HEK293 (cell line): Measurements from ENCODE around the gene RIPK4.

Experiments
- CTCF ChIA-PET: fragments of 350-600 bp; formaldehyde crosslinking; extraction: SDS; loops from one replicate; lab custom pipeline; 2021; ENCODE audit warnings: antibody characterized with exemption; lab: Yijun Ruan, JAX
- POLR2A ChIA-PET: fragments of 300-600 bp; formaldehyde crosslinking; extraction: SDS; loops from one replicate; lab custom pipeline; 2020; ENCODE audit warnings: antibody characterized with exemption, inconsistent platforms; lab: Yijun Ruan, JAX
- H3K27ac ChIP-seq: fragments of 200-500 bp; sonication (Bioruptor generic); 2 replicates; pipeline ENCODE4 v1.5.1; 2014; ENCODE audit warnings: low read depth, low read length, control low read depth, inconsistent platforms; ENCODE audit errors: extremely low read depth
- H3K36me3 ChIP-seq, 2 experiments: fragments of 200-500 bp in 1 of 2; sonication (Bioruptor generic) in 1 of 2; 1 replicate in 1 of 2; 2 replicates in 1 of 2; pipeline ENCODE4 v1.5.1; 2014 to 2017; ENCODE audit warnings: inconsistent platforms in 2 of 2, low read length in 2 of 2; ENCODE audit not compliant: control insufficient read depth in 2 of 2, insufficient read depth in 1 of 2
- H3K4me1 ChIP-seq: fragments of 200-500 bp; sonication (Bioruptor generic); 2 replicates; pipeline ENCODE4 v1.5.1; 2014; ENCODE audit warnings: mild to moderate bottlenecking, low read length, inconsistent platforms; ENCODE audit not compliant: control insufficient read depth, insufficient read depth
- H3K4me3 ChIP-seq: 2 replicates; pipeline ENCODE4 v1.5.1; 2011; ENCODE audit warnings: low read depth, mild to moderate bottlenecking, control low read depth, low read length, moderate library complexity
- H3K9me3 ChIP-seq: fragments of 200-500 bp; sonication (Bioruptor generic); 2 replicates; pipeline ENCODE4 v1.5.1; 2014; ENCODE audit warnings: low read depth, low read length, inconsistent platforms; ENCODE audit not compliant: control insufficient read depth, insufficient read depth
- GLIS1 ChIP-seq: fragments of 450-650 bp; formaldehyde crosslinking; IDR thresholded peaks from 2 replicates; pipeline ENCODE4 v1.5.1; 2016; ENCODE audit warnings: missing biosample characterization, missing genetic modification characterization
- MYNN ChIP-seq: fragments of 450-650 bp; formaldehyde crosslinking; IDR thresholded peaks from 2 replicates; pipeline ENCODE4 v1.5.1; 2016; ENCODE audit warnings: missing biosample characterization, missing genetic modification characterization, borderline replicate concordance
- PRDM10 ChIP-seq: fragments of 450-650 bp; formaldehyde crosslinking; IDR thresholded peaks from 2 replicates; pipeline ENCODE4 v1.5.1; 2016; ENCODE audit warnings: missing biosample characterization, missing genetic modification characterization
- ZFP41 ChIP-seq: fragments of 450-650 bp; formaldehyde crosslinking; IDR thresholded peaks from 2 replicates; pipeline ENCODE4 v1.5.1; 2016; ENCODE audit warnings: missing biosample characterization, missing genetic modification characterization, borderline replicate concordance
- ZNF157 ChIP-seq: fragments of 450-650 bp; formaldehyde crosslinking; IDR thresholded peaks from 2 replicates; pipeline ENCODE4 v1.5.1; 2016; ENCODE audit warnings: missing biosample characterization, missing genetic modification characterization
- ZNF302 ChIP-seq: fragments of 450-650 bp; formaldehyde crosslinking; IDR thresholded peaks from 2 replicates; pipeline ENCODE4 v1.5.1; 2016; ENCODE audit warnings: missing biosample characterization, missing genetic modification characterization, low read depth
- ZNF335 ChIP-seq: fragments of 450-650 bp; formaldehyde crosslinking; conservative IDR thresholded peaks from 2 replicates; pipeline ENCODE4 v1.5.1; 2016; ENCODE audit warnings: missing biosample characterization, missing genetic modification characterization
- ZNF404 ChIP-seq: fragments of 450-650 bp; formaldehyde crosslinking; IDR thresholded peaks from 2 replicates; pipeline ENCODE4 v1.5.1; 2017; ENCODE audit warnings: missing biosample characterization, missing genetic modification characterization
- ZNF433 ChIP-seq: fragments of 450-650 bp; formaldehyde crosslinking; IDR thresholded peaks from 2 replicates; pipeline ENCODE4 v1.5.1; 2016; ENCODE audit warnings: missing biosample characterization, missing genetic modification characterization, low read depth
- ZNF449 ChIP-seq: fragments of 450-650 bp; formaldehyde crosslinking; IDR thresholded peaks from 2 replicates; pipeline ENCODE4 v1.5.1; 2017; ENCODE audit warnings: missing biosample characterization, mild to moderate bottlenecking, missing genetic modification characterization, moderate library complexity
- ZNF473 ChIP-seq: fragments of 450-650 bp; formaldehyde crosslinking; IDR thresholded peaks from 2 replicates; pipeline ENCODE4 v1.5.1; 2017; ENCODE audit warnings: missing biosample characterization, missing genetic modification characterization
- ZNF513 ChIP-seq: fragments of 450-650 bp; IDR thresholded peaks from 2 replicates; pipeline ENCODE4 v1.5.1; 2018; ENCODE audit warnings: missing biosample characterization, missing genetic modification characterization
- ZNF530 ChIP-seq: fragments of 450-650 bp; formaldehyde crosslinking; IDR thresholded peaks from 2 replicates; pipeline ENCODE4 v1.5.1; 2016; ENCODE audit warnings: low read depth, missing biosample characterization, missing genetic modification characterization
- ZNF580 ChIP-seq: fragments of 450-650 bp; formaldehyde crosslinking; IDR thresholded peaks from 2 replicates; pipeline ENCODE4 v1.5.1; 2016; ENCODE audit warnings: missing biosample characterization, missing genetic modification characterization
- ZNF639 ChIP-seq: fragments of 450-650 bp; formaldehyde crosslinking; IDR thresholded peaks from 2 replicates; pipeline ENCODE4 v1.5.1; 2016; ENCODE audit warnings: missing biosample characterization, missing genetic modification characterization
- ZNF707 ChIP-seq: fragments of 450-650 bp; formaldehyde crosslinking; IDR thresholded peaks from 2 replicates; pipeline ENCODE4 v1.5.1; 2016; ENCODE audit warnings: missing biosample characterization, missing genetic modification characterization
- TF ChIP-seq, protein P1 (sequence below): fragments of 450-650 bp; formaldehyde crosslinking; IDR thresholded peaks from 2 replicates; pipeline ENCODE4 v1.5.1; 2016; ENCODE audit warnings: missing biosample characterization, missing genetic modification characterization
- TF ChIP-seq, protein P2 (sequence below): fragments of 450-650 bp; formaldehyde crosslinking; conservative IDR thresholded peaks from 2 replicates; pipeline ENCODE4 v1.5.1; 2016; ENCODE audit warnings: low read depth, missing biosample characterization, missing genetic modification characterization

Gene RIPK4

DNA sequence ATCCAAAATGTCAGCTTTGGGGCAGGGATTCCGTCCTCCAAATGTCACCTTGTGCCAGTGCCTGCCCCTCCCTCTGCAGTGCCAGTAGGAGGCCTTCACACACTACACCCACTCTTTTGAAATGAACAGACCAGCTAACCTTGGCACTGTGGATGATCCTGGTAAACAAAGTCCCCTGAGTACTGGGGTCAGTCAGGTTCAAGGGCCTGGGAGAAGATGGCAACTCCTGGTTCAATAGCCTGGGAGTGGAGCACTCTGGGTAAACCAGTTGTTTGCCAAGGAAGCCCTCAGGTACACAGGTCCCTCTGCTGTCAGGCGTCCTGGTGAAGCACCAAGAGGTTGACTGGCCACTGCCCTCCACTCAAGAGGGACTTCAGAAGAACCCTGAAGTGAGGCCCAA is 30.4 kb downstream of the RIPK4 start (continued):
- TF ChIP-seq, protein P1, sequence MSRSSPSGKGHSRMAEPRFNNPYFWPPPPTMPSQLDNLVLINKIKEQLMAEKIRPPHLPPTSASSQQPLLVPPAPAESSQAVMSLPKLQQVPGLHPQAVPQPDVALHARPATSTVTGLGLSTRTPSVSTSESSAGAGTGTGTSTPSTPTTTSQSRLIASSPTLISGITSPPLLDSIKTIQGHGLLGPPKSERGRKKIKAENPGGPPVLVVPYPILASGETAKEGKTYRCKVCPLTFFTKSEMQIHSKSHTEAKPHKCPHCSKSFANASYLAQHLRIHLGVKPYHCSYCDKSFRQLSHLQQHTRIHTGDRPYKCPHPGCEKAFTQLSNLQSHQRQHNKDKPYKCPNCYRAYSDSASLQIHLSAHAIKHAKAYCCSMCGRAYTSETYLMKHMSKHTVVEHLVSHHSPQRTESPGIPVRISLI (tag by site-specific recombination): no peak
- no peak for TF ChIP-seq ZNF513
- no peak for TF ChIP-seq ZNF530
- TF ChIP-seq ZNF404 (tag by site-specific recombination): no peak
- no peak for TF ChIP-seq ZNF302
- no peak for TF ChIP-seq ZNF335 (tag by site-specific recombination)
- no peak for TF ChIP-seq ZNF580 (tag by site-specific recombination)
- no peak for TF ChIP-seq ZNF473
- no peak for TF ChIP-seq ZNF157
- TF ChIP-seq MYNN: no peak
- TF ChIP-seq ZNF707 (tag by site-specific recombination): no peak
- TF ChIP-seq ZFP41 (tag by site-specific recombination): no peak

GRCh38 chr21:41733951-41734689 is 32.7 kb downstream of the RIPK4 start:
- no peak overlapping the region for H3K27ac ChIP-seq
- peaks cover 3 to 15% of the 10 kb centered on the region in 2 experiments; a peak in 2 of 3 replicates for H3K36me3 ChIP-seq
- no peak overlapping the region for H3K4me3 ChIP-seq
- TF ChIP-seq ZNF449 (tag by site-specific recombination) (no peak), ZNF639 (tag by site-specific recombination) (no peak), PRDM10 (no peak), GLIS1 (0 out of 2 replicates have a peak, but pooled peaks have one; percentile 27), ZNF433 (no peak)
- TF ChIP-seq, protein P2, sequence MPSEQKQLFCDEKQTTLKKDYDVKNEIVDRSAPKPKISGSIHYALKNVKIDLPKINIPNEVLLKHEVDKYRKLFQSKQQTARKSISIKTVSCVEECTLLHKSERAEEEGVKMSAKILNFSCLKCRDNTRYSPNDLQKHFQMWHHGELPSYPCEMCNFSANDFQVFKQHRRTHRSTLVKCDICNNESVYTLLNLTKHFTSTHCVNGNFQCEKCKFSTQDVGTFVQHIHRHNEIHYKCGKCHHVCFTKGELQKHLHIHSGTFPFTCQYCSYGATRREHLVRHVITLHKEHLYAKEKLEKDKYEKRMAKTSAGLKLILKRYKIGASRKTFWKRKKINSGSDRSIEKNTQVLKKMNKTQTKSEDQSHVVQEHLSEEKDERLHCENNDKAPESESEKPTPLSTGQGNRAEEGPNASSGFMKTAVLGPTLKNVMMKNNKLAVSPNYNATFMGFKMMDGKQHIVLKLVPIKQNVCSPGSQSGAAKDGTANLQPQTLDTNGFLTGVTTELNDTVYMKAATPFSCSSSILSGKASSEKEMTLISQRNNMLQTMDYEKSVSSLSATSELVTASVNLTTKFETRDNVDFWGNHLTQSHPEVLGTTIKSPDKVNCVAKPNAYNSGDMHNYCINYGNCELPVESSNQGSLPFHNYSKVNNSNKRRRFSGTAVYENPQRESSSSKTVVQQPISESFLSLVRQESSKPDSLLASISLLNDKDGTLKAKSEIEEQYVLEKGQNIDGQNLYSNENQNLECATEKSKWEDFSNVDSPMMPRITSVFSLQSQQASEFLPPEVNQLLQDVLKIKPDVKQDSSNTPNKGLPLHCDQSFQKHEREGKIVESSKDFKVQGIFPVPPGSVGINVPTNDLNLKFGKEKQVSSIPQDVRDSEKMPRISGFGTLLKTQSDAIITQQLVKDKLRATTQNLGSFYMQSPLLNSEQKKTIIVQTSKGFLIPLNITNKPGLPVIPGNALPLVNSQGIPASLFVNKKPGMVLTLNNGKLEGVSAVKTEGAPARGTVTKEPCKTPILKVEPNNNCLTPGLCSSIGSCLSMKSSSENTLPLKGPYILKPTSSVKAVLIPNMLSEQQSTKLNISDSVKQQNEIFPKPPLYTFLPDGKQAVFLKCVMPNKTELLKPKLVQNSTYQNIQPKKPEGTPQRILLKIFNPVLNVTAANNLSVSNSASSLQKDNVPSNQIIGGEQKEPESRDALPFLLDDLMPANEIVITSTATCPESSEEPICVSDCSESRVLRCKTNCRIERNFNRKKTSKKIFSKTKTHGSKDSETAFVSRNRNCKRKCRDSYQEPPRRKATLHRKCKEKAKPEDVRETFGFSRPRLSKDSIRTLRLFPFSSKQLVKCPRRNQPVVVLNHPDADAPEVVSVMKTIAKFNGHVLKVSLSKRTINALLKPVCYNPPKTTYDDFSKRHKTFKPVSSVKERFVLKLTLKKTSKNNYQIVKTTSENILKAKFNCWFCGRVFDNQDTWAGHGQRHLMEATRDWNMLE (tag by site-specific recombination): no peak
- POLR2A ChIA-PET: interaction anchor here (1.2 kb wide), 1 partner anchor 451 kb away, joined by 3 read pairs; no protein-coding TSS in a partner anchor
- H3K9me3 ChIP-seq: 0 out of 2 replicates have a peak, but pooled peaks cover 2% of the 10 kb centered on the region
- H3K4me1 ChIP-seq: no peaks in the 10 kb centered on the region
- CTCF ChIA-PET: interaction anchor here (0.7 kb wide), 1 partner anchor 91 kb away, joined by 3 read pairs; no protein-coding TSS in a partner anchor
